Vagina (tissue), 2 donors: ENCODE data around the gene IGSF1.

Experiments
- CTCF ChIP-seq, 3 experiments: fragments of 450-650 bp in 2 of 3; fragments of 200-600 bp in 1 of 3; sonication (generic) in 1 of 3; IDR thresholded peaks; one replicate each; pipeline ENCODE4 v1.5.1; 2017 to 2019; ENCODE audit warnings: antibody characterized with exemption in 3 of 3, mild to moderate bottlenecking in 2 of 3, moderate library complexity in 2 of 3
- POLR2A ChIP-seq, 2 donors: fragments of 450-650 bp; IDR thresholded peaks; one replicate each; pipeline ENCODE4 v1.6.1; 2017; ENCODE audit warnings: antibody characterized with exemption in 2 of 2, mild to moderate bottlenecking in 2 of 2, moderate library complexity in 2 of 2
- POLR2AphosphoS5 ChIP-seq, 2 donors: sonication (generic); formaldehyde crosslinking; IDR thresholded peaks; one replicate each; pipeline ENCODE4 v1.9.0; 2017; ENCODE audit warnings: antibody characterized with exemption in 2 of 2, mild to moderate bottlenecking in 2 of 2, low read depth in 1 of 2; ENCODE audit not compliant: insufficient read depth in 1 of 2

DNA sequence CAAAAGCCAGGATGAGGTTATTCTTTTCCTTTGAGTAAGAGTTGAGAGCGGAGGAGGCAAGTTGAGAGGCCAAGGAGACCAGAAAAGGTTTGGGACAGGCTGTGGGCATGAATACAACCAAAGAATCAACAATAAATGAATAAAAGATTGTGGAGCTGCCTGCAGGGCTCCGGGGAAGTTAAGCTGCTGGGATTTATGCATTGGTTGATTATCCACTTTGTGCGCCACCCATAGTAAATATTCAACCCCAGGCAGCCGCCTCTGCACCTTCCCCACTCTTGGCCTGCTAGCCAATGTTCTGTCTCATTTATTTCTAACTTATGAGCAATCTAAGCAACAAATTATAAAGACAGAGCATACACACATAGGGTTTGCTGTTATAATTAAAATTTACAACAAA is 28.2 kb upstream of the IGSF1 start:
- TF ChIP-seq CTCF (IDR thresholded peaks at IDR 0.05) (no peak), POLR2A (IDR thresholded peaks at IDR 0.05) (no peak), POLR2AphosphoS5 (IDR thresholded peaks at IDR 0.05; ENCODE audit: insufficient read depth in 1 of 2, low read depth in 1 of 2) (no peak)
